MCF 10A (cell line): ENCODE results near the gene TTC19. TPM values are rescaled to one million over a fixed set of nuclear protein-coding genes. Genes with fewer than 3 reads are reported as not detected.

Source experiments
- BruUV-seq: library from RNA; stranded (reverse); fragments of 400-500 nt; replicated peaks from 2 replicates; lab custom pipeline; 2021; lab: Mats Ljungman, UMichigan
- CTCF ChIA-PET: fragments of 300-600 bp; sonication (Branson Sonifier 250); formaldehyde crosslinking; extraction: SDS; loops from one replicate; lab custom pipeline; 2021; ENCODE audit warnings: antibody characterized with exemption, inconsistent platforms; lab: Yijun Ruan, JAX
- POLR2A ChIA-PET: fragments of 300-600, 350-650 bp; sonication (Branson Sonifier 250); formaldehyde crosslinking; extraction: SDS; loops from one replicate; lab custom pipeline; 2020; ENCODE audit warnings: antibody characterized with exemption, inconsistent platforms; lab: Yijun Ruan, JAX
- DNase-seq: peaks from one replicate; pipeline ENCODE4 v3.0.0-alpha.2; 2018; ENCODE audit not compliant: unreplicated experiment
- H3K27ac Mint-ChIP-seq: one replicate; pipeline ENCODE4 v1.8.0; 2022; ENCODE audit warnings: mild to moderate bottlenecking, low read depth, mixed read lengths; ENCODE audit not compliant: unreplicated experiment
- H3K27me3 Mint-ChIP-seq: one replicate; pipeline ENCODE4 v1.8.0; 2022; ENCODE audit warnings: mixed read lengths; ENCODE audit not compliant: insufficient read depth, unreplicated experiment
- H3K36me3 Mint-ChIP-seq: one replicate; pipeline ENCODE4 v1.8.0; 2022; ENCODE audit warnings: mild to moderate bottlenecking, moderate library complexity, mixed read lengths; ENCODE audit not compliant: insufficient read depth, unreplicated experiment
- H3K4me1 Mint-ChIP-seq: one replicate; pipeline ENCODE4 v1.8.0; 2022; ENCODE audit warnings: mixed read lengths; ENCODE audit not compliant: insufficient read depth, unreplicated experiment
- H3K4me3 Mint-ChIP-seq: one replicate; pipeline ENCODE4 v1.8.0; 2022; ENCODE audit warnings: mild to moderate bottlenecking, moderate library complexity, mixed read lengths; ENCODE audit not compliant: unreplicated experiment
- H3K9me3 Mint-ChIP-seq: one replicate; pipeline ENCODE4 v1.8.0; 2022; ENCODE audit warnings: mixed read lengths; ENCODE audit not compliant: unreplicated experiment
- CTCF ChIP-seq: fragments of 200-600 bp; IDR thresholded peaks from one replicate; pipeline ENCODE4 v1.8.0; 2022; ENCODE audit warnings: antibody characterized with exemption, mild to moderate bottlenecking; ENCODE audit not compliant: unreplicated experiment
- intact Hi-C: fragments of 100-400 bp; cut with micrococcal nuclease; formaldehyde crosslinking; loops from 2 replicates; pipeline ENCODE4 v1.14.1; 2022
- total RNA-seq: library from RNA; stranded (reverse); gene quantifications from 2 replicates; pipeline ENCODE4 v1.2.3, GENCODE V29; 2022

TTC19 gene
- total RNA-seq, 1 experiment from 2014 or later = 46.7 TPM

DNA sequence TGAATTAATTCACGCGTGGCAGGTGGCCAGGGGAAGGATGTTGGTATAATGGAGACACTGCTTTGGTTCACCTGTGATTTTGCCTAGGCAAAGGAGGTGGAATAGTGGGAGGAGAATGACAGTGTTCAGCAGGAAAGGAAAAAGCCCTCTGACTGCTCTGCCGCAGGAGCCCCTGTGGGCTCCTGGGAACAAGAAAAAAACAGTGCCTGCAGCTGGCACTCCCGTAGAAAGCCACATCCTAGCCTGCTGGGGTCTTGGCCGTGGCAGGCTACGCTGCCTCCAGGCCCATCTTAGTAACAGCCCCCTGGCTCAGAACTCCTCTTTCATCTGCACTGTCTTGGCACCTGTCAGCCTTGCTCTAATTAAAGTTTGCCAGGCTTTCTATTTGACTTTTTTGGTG is 34.1 kb upstream of the TTC19 start:
- Mint-ChIP-seq H3K36me3 (peaks cover 12% of the 10 kb centered on the region), H3K4me1 (peaks cover 33% of the 10 kb centered on the region), H3K27ac (no peak overlapping the region), H3K4me3 (no peak overlapping the region), H3K27me3 (no peaks in the 10 kb centered on the region), H3K9me3 (no peaks in the 10 kb centered on the region)
- intact Hi-C loops = no loop called here
- ChIA-PET POLR2A (interaction anchor here (1.1 to 5.3 kb wide), 4 partner anchors 9 to 316 kb away, joined by 3 to 51 read pairs (median 4); partner anchors contain the start of gene ADORA2B), CTCF (interaction anchor here (1.0 kb wide), 1 partner anchor 16 kb away, joined by 4 read pairs; no protein-coding TSS in a partner anchor)
- TF ChIP-seq CTCF = no peak
- DNase-seq = no peak
- BruUV-seq = no TSS peak

- no peaks in the 10 kb centered on the region for H3K9me3 Mint-ChIP-seq
- H3K36me3 Mint-ChIP-seq = peaks cover 12% of the 10 kb centered on the region
- no peaks in the 10 kb centered on the region for H3K27me3 Mint-ChIP-seq
- peak overlapping the region; percentile 27 for H3K27ac Mint-ChIP-seq
- BruUV-seq = no TSS peak
- H3K4me3 Mint-ChIP-seq = peak overlapping the region; percentile 50
- intact Hi-C loops = no loop called here
- peaks cover 33% of the 10 kb centered on the region for H3K4me1 Mint-ChIP-seq
- POLR2A ChIA-PET = interaction anchor here (0.8 to 5.3 kb wide), 5 partner anchors 13 to 316 kb away, joined by 3 to 51 read pairs (median 4); partner anchors contain the start of genes ADORA2B, TTC19 and ZSWIM7
- peak; percentile 47 for DNase-seq
- no peak for TF ChIP-seq CTCF
- CTCF ChIA-PET = interaction anchor here (1.0 kb wide), 1 partner anchor 16 kb away, joined by 4 read pairs; no protein-coding TSS in a partner anchor
These were observed 33.3 kb upstream of the TTC19 start for GRCh38 chr17:15966183-15966878.

DNA sequence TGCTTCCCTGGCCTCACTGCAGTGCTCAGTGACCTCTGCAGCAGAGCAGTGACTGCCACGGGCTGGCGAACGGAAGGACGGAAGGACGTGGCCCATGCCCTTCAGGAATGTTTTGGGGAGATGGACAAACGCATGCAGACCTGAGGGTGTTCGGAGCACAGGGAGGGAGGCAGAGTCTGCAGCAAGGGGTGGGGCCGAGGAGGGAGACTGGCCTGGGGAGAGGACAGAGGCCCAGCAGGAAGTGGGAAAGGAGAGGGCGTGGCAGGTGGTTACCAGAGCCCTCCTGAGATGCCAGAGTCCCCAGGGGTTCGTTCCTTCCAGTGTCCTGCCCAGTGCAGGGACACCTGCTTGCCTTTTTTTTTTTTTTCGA is 32.8 kb upstream of the TTC19 start:
- Mint-ChIP-seq H3K27ac (peak overlapping the region; percentile 27), H3K4me3 (peak overlapping the region; percentile 50), H3K36me3 (peaks cover 12% of the 10 kb centered on the region), H3K9me3 (no peaks in the 10 kb centered on the region), H3K27me3 (no peaks in the 10 kb centered on the region), H3K4me1 (peaks cover 33% of the 10 kb centered on the region)
- peak; percentile 49 for DNase-seq
- intact Hi-C loops = no loop called here
- POLR2A ChIA-PET = interaction anchor here (0.8 to 5.3 kb wide), 4 partner anchors 14 to 317 kb away, joined by 3 to 51 read pairs (median 4); partner anchors contain the start of genes ADORA2B, TTC19 and ZSWIM7
- TF ChIP-seq CTCF = no peak
- BruUV-seq = no TSS peak
- CTCF ChIA-PET = no interaction called here

DNA sequence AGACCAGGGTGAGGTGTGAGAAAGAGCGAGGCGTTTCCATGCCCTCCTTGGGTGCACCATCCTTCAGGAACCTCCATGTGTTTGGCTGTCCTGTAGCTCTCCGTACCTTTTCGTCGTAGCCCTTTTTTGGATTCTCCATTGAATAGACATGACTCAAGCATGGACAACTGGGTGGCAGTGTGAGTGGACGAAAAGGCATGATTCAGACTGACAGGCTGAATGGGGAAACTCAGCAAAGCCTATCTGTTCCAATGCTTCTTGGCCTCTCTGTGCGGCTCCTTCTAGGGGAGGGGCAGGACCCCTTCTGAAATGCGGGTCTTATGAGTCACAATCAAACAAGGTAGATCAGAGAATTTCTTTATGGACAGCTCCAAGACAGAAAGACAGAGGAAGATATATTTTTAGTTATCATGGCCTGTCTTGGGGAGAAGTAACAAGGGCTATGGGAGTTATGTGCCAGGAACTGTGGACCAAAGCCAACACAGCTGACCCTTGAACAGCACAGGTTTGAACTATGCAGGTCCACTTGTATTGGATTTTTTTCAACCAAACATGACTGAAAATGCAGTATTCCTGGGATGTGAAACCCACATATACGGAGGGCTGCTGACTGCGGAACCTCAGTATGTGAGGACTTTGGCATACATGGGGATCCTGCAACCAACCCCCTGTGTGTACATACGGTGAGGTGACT is 31.8 kb upstream of the TTC19 start:
- Mint-ChIP-seq H3K36me3 (peaks cover 12% of the 10 kb centered on the region), H3K4me3 (no peak overlapping the region), H3K27me3 (no peaks in the 10 kb centered on the region), H3K9me3 (no peaks in the 10 kb centered on the region), H3K27ac (no peak overlapping the region), H3K4me1 (peaks cover 33% of the 10 kb centered on the region)
- no peak for DNase-seq
- POLR2A ChIA-PET = interaction anchor here (0.6 to 1.3 kb wide), 2 partner anchors 27 to 30 kb away, joined by 3 to 4 read pairs; no protein-coding TSS in a partner anchor
- intact Hi-C loops = no loop called here
- TF ChIP-seq CTCF = no peak
- no TSS peak for BruUV-seq
- CTCF ChIA-PET = no interaction called here
